HepG2 (cell line): Measurements from ENCODE around the gene NAV1. TPM values are rescaled to one million over a fixed set of nuclear protein-coding genes. Genes with fewer than 3 reads are reported as not detected.

Source experiments
- CREB1 ChIP-seq, 2 experiments: fragments of 450-650 bp in 1 of 2; IDR thresholded peaks; 2 replicates each; pipeline ENCODE4 v1.6.1; 2016 to 2017; ENCODE audit warnings: control low read depth in 1 of 2, mild to moderate bottlenecking in 1 of 2, missing compliant biosample characterization in 1 of 2, missing genetic modification characterization in 1 of 2
- FOXA1 ChIP-seq, 2 experiments: fragments of 450-650 bp in 1 of 2; sonication (generic) in 1 of 2; formaldehyde crosslinking in 1 of 2; IDR thresholded peaks; 2 replicates each; pipeline versions ENCODE4 v1.4.0 to v1.6.1; 2016 to 2020; ENCODE audit warnings: missing genetic modification reagents in 1 of 2
- HNRNPK ChIP-seq: fragments of 200-400 bp; formaldehyde crosslinking; IDR thresholded peaks from 2 replicates; pipeline ENCODE4 v1.6.1; 2018; ENCODE audit warnings: low read length, low read depth, moderate library complexity, mild to moderate bottlenecking; ENCODE audit not compliant: poor library complexity, severe bottlenecking
- HOXA3 ChIP-seq: sonication (generic); formaldehyde crosslinking; IDR thresholded peaks from 2 replicates; pipeline ENCODE4 v1.5.0; 2020; ENCODE audit warnings: missing genetic modification reagents
- POLR2A ChIP-seq, 2 experiments: IDR thresholded peaks; 2 replicates each; pipeline ENCODE4 v1.6.1; 2011; ENCODE audit warnings: low read depth in 2 of 2, low read length in 2 of 2, mild to moderate bottlenecking in 1 of 2, moderate library complexity in 1 of 2; ENCODE audit not compliant: insufficient read depth in 1 of 2
- SOX5 ChIP-seq: IDR thresholded peaks from 2 replicates; pipeline ENCODE4 v1.6.1; 2016; ENCODE audit warnings: borderline replicate concordance
- SRF ChIP-seq: IDR thresholded peaks from 2 replicates; pipeline ENCODE4 v1.6.1; 2011; ENCODE audit warnings: mild to moderate bottlenecking, low read depth, low read length, moderate library complexity
- ZNF713 ChIP-seq: sonication (generic); formaldehyde crosslinking; IDR thresholded peaks from 2 replicates; pipeline ENCODE4 v1.4.0; 2020; ENCODE audit warnings: mild to moderate bottlenecking, missing genetic modification reagents
- ZNF720 ChIP-seq: sonication (generic); formaldehyde crosslinking; IDR thresholded peaks from 2 replicates; pipeline ENCODE4 v1.4.0; 2020; ENCODE audit warnings: missing genetic modification reagents
- polyA plus RNA-seq, 8 experiments: library from polyadenylated mRNA; depleted of rRNA in 3 of 8; stranded (reverse) in 7 of 8; unstranded in 1 of 8; fragments of >200 nt; fragmentation: Illumina TruSeq in 4 of 8; extraction: Trizol in 4 of 8; gene quantifications; 2 replicates each; pipeline versions ENCODE4 v1.2.1 to v1.2.3, GENCODE V29; 2011 to 2016; ENCODE audit warnings: low read depth in 4 of 8, missing spikeins in 1 of 8, mixed read lengths in 1 of 8; ENCODE audit not compliant: insufficient read depth in 1 of 8
- total RNA-seq, 5 experiments: library from RNA; depleted of rRNA; stranded (reverse); fragments of >200 nt; fragmentation: Illumina TruSeq; extraction: Trizol; gene quantifications; 2 replicates each; pipeline ENCODE4 v1.2.3, GENCODE V29; 2016; ENCODE audit warnings: low read depth in 1 of 5
- TF ChIP-seq, protein P1 (sequence below): sonication (generic); formaldehyde crosslinking; conservative IDR thresholded peaks from 2 replicates; pipeline ENCODE4 v1.4.0; 2020; ENCODE audit warnings: mild to moderate bottlenecking, missing genetic modification reagents, moderate library complexity
- TF ChIP-seq, protein P2 (sequence below): sonication (generic); formaldehyde crosslinking; IDR thresholded peaks from 2 replicates; pipeline ENCODE4 v1.4.0; 2020; ENCODE audit warnings: missing genetic modification reagents, borderline replicate concordance
- TF ChIP-seq, protein P3 (sequence below): sonication (generic); formaldehyde crosslinking; IDR thresholded peaks from 2 replicates; pipeline ENCODE4 v1.4.0; 2020; ENCODE audit warnings: missing genetic modification reagents

The NAV1 gene
- total and polyA plus RNA-seq, 2 of the 13 experiments (the other 11 are each of a cell fraction or from before 2014, with no cell fraction given) = not detected

DNA sequence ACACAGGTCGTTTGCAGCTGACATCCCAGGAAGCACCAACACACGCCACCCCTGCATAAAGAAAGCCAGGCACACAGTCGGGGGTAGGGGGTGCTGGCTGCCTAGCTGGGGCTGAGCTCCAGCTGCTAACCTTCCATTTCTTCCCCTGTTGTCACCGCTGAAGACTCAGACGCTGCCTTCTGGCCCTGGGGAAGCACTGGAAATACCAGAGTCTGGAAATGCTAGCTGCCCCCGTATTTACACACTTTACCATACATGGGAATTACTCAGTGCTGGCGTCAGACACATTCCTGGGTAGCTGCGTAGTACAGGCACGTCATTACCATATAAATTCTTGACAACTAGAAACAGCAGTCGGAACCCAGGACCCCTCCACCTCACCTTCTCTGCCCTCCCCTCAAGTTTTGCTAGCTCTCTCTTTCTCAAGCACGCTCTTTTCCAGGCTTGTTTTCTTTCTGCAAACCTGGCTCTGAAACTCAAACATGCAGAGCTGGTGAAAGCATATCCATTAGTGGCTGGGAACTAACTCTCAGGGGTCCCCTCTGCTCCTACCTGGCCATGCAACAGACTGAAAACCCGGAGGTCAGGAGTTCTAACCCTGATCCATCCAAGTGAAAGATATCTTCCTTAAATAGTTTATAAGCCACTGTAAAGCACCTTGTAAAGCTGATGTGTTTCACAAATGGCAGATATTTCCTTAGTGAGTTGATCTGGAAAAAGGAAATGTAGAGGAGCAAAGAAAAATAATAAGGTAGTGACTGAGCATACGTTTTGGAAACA is 35.3 kb upstream of the NAV1 start (continued):
- TF ChIP-seq, protein P1, sequence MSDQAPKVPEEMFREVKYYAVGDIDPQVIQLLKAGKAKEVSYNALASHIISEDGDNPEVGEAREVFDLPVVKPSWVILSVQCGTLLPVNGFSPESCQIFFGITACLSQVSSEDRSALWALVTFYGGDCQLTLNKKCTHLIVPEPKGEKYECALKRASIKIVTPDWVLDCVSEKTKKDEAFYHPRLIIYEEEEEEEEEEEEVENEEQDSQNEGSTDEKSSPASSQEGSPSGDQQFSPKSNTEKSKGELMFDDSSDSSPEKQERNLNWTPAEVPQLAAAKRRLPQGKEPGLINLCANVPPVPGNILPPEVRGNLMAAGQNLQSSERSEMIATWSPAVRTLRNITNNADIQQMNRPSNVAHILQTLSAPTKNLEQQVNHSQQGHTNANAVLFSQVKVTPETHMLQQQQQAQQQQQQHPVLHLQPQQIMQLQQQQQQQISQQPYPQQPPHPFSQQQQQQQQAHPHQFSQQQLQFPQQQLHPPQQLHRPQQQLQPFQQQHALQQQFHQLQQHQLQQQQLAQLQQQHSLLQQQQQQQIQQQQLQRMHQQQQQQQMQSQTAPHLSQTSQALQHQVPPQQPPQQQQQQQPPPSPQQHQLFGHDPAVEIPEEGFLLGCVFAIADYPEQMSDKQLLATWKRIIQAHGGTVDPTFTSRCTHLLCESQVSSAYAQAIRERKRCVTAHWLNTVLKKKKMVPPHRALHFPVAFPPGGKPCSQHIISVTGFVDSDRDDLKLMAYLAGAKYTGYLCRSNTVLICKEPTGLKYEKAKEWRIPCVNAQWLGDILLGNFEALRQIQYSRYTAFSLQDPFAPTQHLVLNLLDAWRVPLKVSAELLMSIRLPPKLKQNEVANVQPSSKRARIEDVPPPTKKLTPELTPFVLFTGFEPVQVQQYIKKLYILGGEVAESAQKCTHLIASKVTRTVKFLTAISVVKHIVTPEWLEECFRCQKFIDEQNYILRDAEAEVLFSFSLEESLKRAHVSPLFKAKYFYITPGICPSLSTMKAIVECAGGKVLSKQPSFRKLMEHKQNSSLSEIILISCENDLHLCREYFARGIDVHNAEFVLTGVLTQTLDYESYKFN (CRISPR knock-in tag) = peak; percentile 33; the same call in 1 of the 2 replicates
- no peak for TF ChIP-seq ZNF713 (CRISPR knock-in tag)
- no peak for TF ChIP-seq FOXA1 (IDR thresholded peaks at IDR 0.05)
- peak; percentile 62 for TF ChIP-seq FOXA1 (CRISPR knock-in tag; IDR thresholded peaks at IDR 0.05)
- TF ChIP-seq HNRNPK = no peak
- TF ChIP-seq SOX5 (CRISPR knock-in tag) = no peak
- TF ChIP-seq HOXA3 = peak; percentile 32; the same call in 1 of the 2 replicates
- TF ChIP-seq SRF = peak; percentile 92
- TF ChIP-seq, protein P2, sequence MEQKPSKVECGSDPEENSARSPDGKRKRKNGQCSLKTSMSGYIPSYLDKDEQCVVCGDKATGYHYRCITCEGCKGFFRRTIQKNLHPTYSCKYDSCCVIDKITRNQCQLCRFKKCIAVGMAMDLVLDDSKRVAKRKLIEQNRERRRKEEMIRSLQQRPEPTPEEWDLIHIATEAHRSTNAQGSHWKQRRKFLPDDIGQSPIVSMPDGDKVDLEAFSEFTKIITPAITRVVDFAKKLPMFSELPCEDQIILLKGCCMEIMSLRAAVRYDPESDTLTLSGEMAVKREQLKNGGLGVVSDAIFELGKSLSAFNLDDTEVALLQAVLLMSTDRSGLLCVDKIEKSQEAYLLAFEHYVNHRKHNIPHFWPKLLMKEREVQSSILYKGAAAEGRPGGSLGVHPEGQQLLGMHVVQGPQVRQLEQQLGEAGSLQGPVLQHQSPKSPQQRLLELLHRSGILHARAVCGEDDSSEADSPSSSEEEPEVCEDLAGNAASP (CRISPR knock-in tag) = no peak
- TF ChIP-seq CREB1 (IDR thresholded peaks at IDR 0.05) = peak; percentile 64
- TF ChIP-seq CREB1 (CRISPR knock-in tag; IDR thresholded peaks at IDR 0.05) = peak; percentile 66
- TF ChIP-seq POLR2A (IDR thresholded peaks at IDR 0.05; ENCODE audit: insufficient read depth in 1 of 2, low read depth in 2 of 2, low read length in 2 of 2) = peak in 1 of 2 experiments; percentile 44; a peak in 1 of 4 replicates
- no peak for TF ChIP-seq ZNF720
- TF ChIP-seq, protein P3, sequence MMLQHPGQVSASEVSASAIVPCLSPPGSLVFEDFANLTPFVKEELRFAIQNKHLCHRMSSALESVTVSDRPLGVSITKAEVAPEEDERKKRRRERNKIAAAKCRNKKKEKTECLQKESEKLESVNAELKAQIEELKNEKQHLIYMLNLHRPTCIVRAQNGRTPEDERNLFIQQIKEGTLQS (CRISPR knock-in tag) = peak; percentile 49; the same call in 1 of the 2 replicates
- TF ChIP-seq, all 625 proteins: peak for 17
